DOHH2 (cell line): ENCODE results near the gene HOXC11.
A peak's percentile ranks its signal among the peaks of the same experiment; 100 is the strongest.

Experiments
- H3F3A ChIP-seq: fragments of 200-600 bp; sonication (generic), shearing (Covaris generic); 2 replicates; pipeline ENCODE4 v1.6.0; 2016; ENCODE audit warnings: antibody characterized with exemption, mild to moderate bottlenecking; ENCODE audit not compliant: control insufficient read depth, insufficient read depth
- H3K27ac ChIP-seq: fragments of 200-600 bp; sonication (generic); 2 replicates; pipeline ENCODE4 v1.5.1; 2014; ENCODE audit warnings: low read depth, mild to moderate bottlenecking, low read length, moderate library complexity
- H3K27me3 ChIP-seq: fragments of 200-600 bp; sonication (generic); 2 replicates; pipeline ENCODE4 v1.6.1; 2014; ENCODE audit warnings: mild to moderate bottlenecking, low read length, mixed read lengths; ENCODE audit not compliant: control insufficient read depth
- H3K36me3 ChIP-seq: fragments of 200-600 bp; sonication (generic); 2 replicates; pipeline ENCODE4 v1.6.1; 2014; ENCODE audit warnings: mild to moderate bottlenecking, low read length, moderate library complexity, mixed read lengths; ENCODE audit not compliant: control insufficient read depth
- H3K4me1 ChIP-seq: fragments of 200-600 bp; sonication (generic); 2 replicates; pipeline ENCODE4 v1.6.1; 2014; ENCODE audit warnings: mild to moderate bottlenecking, low read length, mixed read lengths; ENCODE audit not compliant: control insufficient read depth
- H3K4me2 ChIP-seq: fragments of 200-600 bp; sonication (generic); 2 replicates; pipeline ENCODE4 v1.6.0; 2014; ENCODE audit warnings: mild to moderate bottlenecking, low read length, moderate library complexity
- H3K4me3 ChIP-seq: fragments of 200-600 bp; sonication (generic); 2 replicates; pipeline ENCODE4 v1.5.1; 2014; ENCODE audit warnings: mild to moderate bottlenecking, low read length, mixed read lengths
- H3K79me2 ChIP-seq: fragments of 200-600 bp; sonication (generic); 2 replicates; pipeline ENCODE4 v1.6.1; 2014; ENCODE audit warnings: mild to moderate bottlenecking, low read length, mixed read lengths; ENCODE audit not compliant: control insufficient read depth
- H3K9me2 ChIP-seq: fragments of 200-600 bp; sonication (generic); replicated peaks from 2 replicates; pipeline ENCODE4 v1.6.1; 2014; ENCODE audit warnings: mild to moderate bottlenecking, low read length, mixed read lengths; ENCODE audit not compliant: control insufficient read depth
- H3K9me3 ChIP-seq: fragments of 200-600 bp; sonication (generic); 2 replicates; pipeline ENCODE4 v1.6.1; 2014; ENCODE audit warnings: antibody characterized with exemption, low read length, mixed read lengths; ENCODE audit not compliant: control insufficient read depth, insufficient read depth
- H4K20me1 ChIP-seq: fragments of 200-600 bp; sonication (generic); 2 replicates; pipeline ENCODE4 v1.6.0; 2014; ENCODE audit warnings: low read depth, mild to moderate bottlenecking, antibody characterized with exemption, low read length, moderate library complexity; ENCODE audit not compliant: control insufficient read depth, insufficient read depth
- EZH2phosphoT487 ChIP-seq: fragments of 200-600 bp; sonication (generic); IDR thresholded peaks from 2 replicates; pipeline ENCODE4 v1.6.1; 2017; ENCODE audit warnings: borderline replicate concordance, mild to moderate bottlenecking, antibody characterized with exemption, low read length, moderate library complexity, mixed read lengths
- TF ChIP-seq, protein P1 (sequence below): fragments of 200-600 bp; sonication (generic); IDR thresholded peaks from one replicate; pipeline ENCODE4 v1.5.1; 2014; ENCODE audit warnings: antibody characterized with exemption, mild to moderate bottlenecking, low read depth, low read length; ENCODE audit not compliant: poor library complexity, severe bottlenecking

The HOXC11 gene

DNA sequence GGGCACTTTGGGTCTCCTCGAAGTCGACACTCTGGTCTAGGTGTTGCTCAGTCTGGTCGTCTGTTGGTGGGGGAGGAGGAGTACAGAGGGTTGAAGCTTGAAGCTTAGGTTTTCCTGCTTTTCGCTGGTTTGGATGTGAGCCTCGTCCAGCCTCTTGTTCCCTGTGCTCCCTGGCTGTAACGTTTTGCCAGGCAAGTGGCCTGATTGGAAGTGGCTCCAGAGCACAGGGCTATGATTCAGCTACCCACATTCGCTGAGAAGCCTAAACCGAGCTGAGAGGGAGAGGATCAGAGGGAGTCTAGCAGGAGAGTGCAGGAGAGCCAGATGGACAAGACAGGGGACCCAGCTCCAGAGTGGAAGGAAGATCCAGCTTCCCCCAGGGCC lies 18.1 kb downstream of the HOXC11 start:
- no peaks in the 10 kb centered on the region for H3K36me3 ChIP-seq
- no peaks in the 10 kb centered on the region for H3K79me2 ChIP-seq
- H3K4me1 ChIP-seq = peaks cover 45% of the 10 kb centered on the region
- no peaks in the 10 kb centered on the region for H3K9me2 ChIP-seq
- H3K27ac ChIP-seq = no peak overlapping the region
- 0 out of 2 replicates have a peak, but pooled peaks cover 2% of the 10 kb centered on the region for H3F3A ChIP-seq
- peaks cover 6% of the 10 kb centered on the region; the same call in 1 of the 2 replicates for H4K20me1 ChIP-seq
- no peak overlapping the region for H3K4me2 ChIP-seq
- TF ChIP-seq, protein P1, sequence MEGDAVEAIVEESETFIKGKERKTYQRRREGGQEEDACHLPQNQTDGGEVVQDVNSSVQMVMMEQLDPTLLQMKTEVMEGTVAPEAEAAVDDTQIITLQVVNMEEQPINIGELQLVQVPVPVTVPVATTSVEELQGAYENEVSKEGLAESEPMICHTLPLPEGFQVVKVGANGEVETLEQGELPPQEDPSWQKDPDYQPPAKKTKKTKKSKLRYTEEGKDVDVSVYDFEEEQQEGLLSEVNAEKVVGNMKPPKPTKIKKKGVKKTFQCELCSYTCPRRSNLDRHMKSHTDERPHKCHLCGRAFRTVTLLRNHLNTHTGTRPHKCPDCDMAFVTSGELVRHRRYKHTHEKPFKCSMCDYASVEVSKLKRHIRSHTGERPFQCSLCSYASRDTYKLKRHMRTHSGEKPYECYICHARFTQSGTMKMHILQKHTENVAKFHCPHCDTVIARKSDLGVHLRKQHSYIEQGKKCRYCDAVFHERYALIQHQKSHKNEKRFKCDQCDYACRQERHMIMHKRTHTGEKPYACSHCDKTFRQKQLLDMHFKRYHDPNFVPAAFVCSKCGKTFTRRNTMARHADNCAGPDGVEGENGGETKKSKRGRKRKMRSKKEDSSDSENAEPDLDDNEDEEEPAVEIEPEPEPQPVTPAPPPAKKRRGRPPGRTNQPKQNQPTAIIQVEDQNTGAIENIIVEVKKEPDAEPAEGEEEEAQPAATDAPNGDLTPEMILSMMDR = no peak
- TF ChIP-seq EZH2phosphoT487 = peak; percentile 68; the same call in 1 of the 2 replicates
- no peaks in the 10 kb centered on the region for H3K9me3 ChIP-seq
- no peak overlapping the region for H3K4me3 ChIP-seq
- peaks cover 98% of the 10 kb centered on the region for H3K27me3 ChIP-seq

GRCh38 chr12:53992377-53992889 lies 19.5 kb downstream of the HOXC11 start:
- no peaks in the 10 kb centered on the region for H3K9me2 ChIP-seq
- H3F3A ChIP-seq = 0 out of 2 replicates have a peak, but pooled peaks cover 2% of the 10 kb centered on the region
- H3K27ac ChIP-seq = no peak overlapping the region
- H3K4me2 ChIP-seq = no peak overlapping the region
- H3K4me3 ChIP-seq = no peak overlapping the region
- H3K4me1 ChIP-seq = peaks cover 45% of the 10 kb centered on the region
- no peaks in the 10 kb centered on the region for H3K36me3 ChIP-seq
- TF ChIP-seq, protein P1 = no peak
- no peak; the same call in 1 of the 2 replicates for TF ChIP-seq EZH2phosphoT487
- H3K79me2 ChIP-seq = no peaks in the 10 kb centered on the region
- no peaks in the 10 kb centered on the region for H3K9me3 ChIP-seq
- H3K27me3 ChIP-seq = peaks cover 98% of the 10 kb centered on the region
- H4K20me1 ChIP-seq = peaks cover 6% of the 10 kb centered on the region; the same call in 1 of the 2 replicates

- H3K4me2 ChIP-seq = no peak overlapping the region
- no peaks in the 10 kb centered on the region for H3K9me2 ChIP-seq
- H3K27ac ChIP-seq = no peak overlapping the region
- no peaks in the 10 kb centered on the region for H3K9me3 ChIP-seq
- H3K79me2 ChIP-seq = no peaks in the 10 kb centered on the region
- TF ChIP-seq EZH2phosphoT487 = peak; percentile 85; the same call in 1 of the 2 replicates
- TF ChIP-seq, protein P1 = no peak
- peaks cover 5% of the 10 kb centered on the region; the same call in 1 of the 2 replicates for H4K20me1 ChIP-seq
- no peaks in the 10 kb centered on the region for H3K36me3 ChIP-seq
- no peak overlapping the region for H3K4me3 ChIP-seq
- peaks cover 98% of the 10 kb centered on the region for H3K27me3 ChIP-seq
- 0 out of 2 replicates have a peak, but pooled peaks cover 2% of the 10 kb centered on the region for H3F3A ChIP-seq
- H3K4me1 ChIP-seq = peaks cover 35% of the 10 kb centered on the region
Observed at GRCh38 chr12:53993162-53994008, 20.5 kb downstream of the HOXC11 start.
